OCI-LY3 (cell line): ENCODE results near the gene SORL1.

Source experiments
- H2AFZ ChIP-seq: fragments of 200-600, 300-600 bp; shearing (Covaris generic); 2 replicates; pipeline ENCODE4 v1.6.0; 2014; ENCODE audit warnings: antibody characterized with exemption, low read depth, low read length
- H3K27ac ChIP-seq: fragments of 200-600, 300-600 bp; sonication (generic); 2 replicates; pipeline ENCODE4 v1.5.1; 2014; ENCODE audit warnings: mild to moderate bottlenecking, low read length, moderate library complexity, mixed read lengths
- H3K27me3 ChIP-seq: fragments of 200-600, 300-600 bp; sonication (generic); 2 replicates; pipeline ENCODE4 v1.6.1; 2014; ENCODE audit warnings: low read depth, low read length, mixed read lengths
- H3K36me3 ChIP-seq: fragments of 200-600, 300-600 bp; sonication (generic); replicated peaks from 2 replicates; pipeline ENCODE3; 2014; ENCODE audit warnings: low read depth, low read length, mixed read lengths
- H3K4me1 ChIP-seq: fragments of 300-600, 200-600 bp; sonication (generic); 2 replicates; pipeline ENCODE4 v1.6.1; 2014; ENCODE audit warnings: low read length, mixed read lengths
- H3K4me2 ChIP-seq: fragments of 200-600, 300-600 bp; sonication (generic); 2 replicates; pipeline ENCODE4 v1.6.1; 2014; ENCODE audit warnings: low read length, mixed read lengths
- H3K4me3 ChIP-seq: fragments of 300-600, 200-600 bp; sonication (generic); 2 replicates; pipeline ENCODE4 v1.5.1; 2014; ENCODE audit warnings: antibody characterized with exemption, mild to moderate bottlenecking, low read length, moderate library complexity
- H3K79me2 ChIP-seq: fragments of 300-600, 200-600 bp; shearing (Covaris generic); 2 replicates; pipeline ENCODE4 v1.6.1; 2014; ENCODE audit warnings: mild to moderate bottlenecking, low read length, mixed read lengths
- H3K9ac ChIP-seq: fragments of 300-600, 200-600 bp; shearing (Covaris generic); 2 replicates; pipeline ENCODE4 v1.6.0; 2014; ENCODE audit warnings: mild to moderate bottlenecking, low read length, moderate library complexity
- H3K9me3 ChIP-seq: fragments of 200-600, 300-600 bp; shearing (Covaris generic); 2 replicates; pipeline ENCODE4 v1.6.1; 2014; ENCODE audit warnings: low read length, mixed read lengths; ENCODE audit not compliant: insufficient read depth
- H4K20me1 ChIP-seq: fragments of 200-600, 300-600 bp; sonication (generic); 2 replicates; pipeline ENCODE4 v1.6.1; 2016; ENCODE audit warnings: low read length, mixed read lengths; ENCODE audit not compliant: insufficient read depth
- EZH2phosphoT487 ChIP-seq: fragments of 200-600 bp; shearing (Covaris generic); IDR thresholded peaks from 2 replicates; pipeline ENCODE4 v1.6.1; 2018; ENCODE audit warnings: antibody characterized with exemption, mixed run types, low read depth
- TF ChIP-seq, protein P1 (sequence below): fragments of 200-600, 300-600 bp; sonication (generic); IDR thresholded peaks from 2 replicates; pipeline ENCODE4 v1.5.1; 2014; ENCODE audit warnings: antibody characterized with exemption, low read length, low read depth

Gene SORL1

DNA sequence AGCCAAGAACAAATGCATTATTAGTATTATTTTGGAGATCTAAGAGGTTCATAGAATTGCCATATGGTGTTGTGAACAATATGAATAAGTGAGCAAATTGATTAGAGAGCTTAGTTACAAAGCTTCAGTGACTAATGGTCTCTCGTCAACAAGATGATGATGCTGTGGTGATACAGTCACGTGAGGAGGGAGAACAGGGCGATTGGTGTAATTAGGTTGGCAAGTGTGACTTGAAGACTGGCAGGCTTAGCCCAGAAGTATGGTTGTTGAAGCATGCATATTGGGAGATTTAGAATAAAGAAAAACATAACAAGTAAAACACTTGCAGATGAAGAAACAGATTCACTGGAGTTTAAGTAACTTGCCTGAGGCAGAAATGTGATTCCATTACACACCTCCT, 101.3 kb downstream of the SORL1 start:
- Histone ChIP-seq H3K36me3 (peaks cover 85% of the 10 kb centered on the region), H3K9me3 (no peaks in the 10 kb centered on the region), H3K4me1 (peaks cover 26% of the 10 kb centered on the region), H3K4me2 (no peak overlapping the region), H3K27ac (no peak overlapping the region), H3K4me3 (no peak overlapping the region), H4K20me1 (no peaks in the 10 kb centered on the region), H3K9ac (no peak overlapping the region), H3K79me2 (no peaks in the 10 kb centered on the region), H3K27me3 (no peaks in the 10 kb centered on the region), H2AFZ (no peak overlapping the region)
- TF ChIP-seq, protein P1, sequence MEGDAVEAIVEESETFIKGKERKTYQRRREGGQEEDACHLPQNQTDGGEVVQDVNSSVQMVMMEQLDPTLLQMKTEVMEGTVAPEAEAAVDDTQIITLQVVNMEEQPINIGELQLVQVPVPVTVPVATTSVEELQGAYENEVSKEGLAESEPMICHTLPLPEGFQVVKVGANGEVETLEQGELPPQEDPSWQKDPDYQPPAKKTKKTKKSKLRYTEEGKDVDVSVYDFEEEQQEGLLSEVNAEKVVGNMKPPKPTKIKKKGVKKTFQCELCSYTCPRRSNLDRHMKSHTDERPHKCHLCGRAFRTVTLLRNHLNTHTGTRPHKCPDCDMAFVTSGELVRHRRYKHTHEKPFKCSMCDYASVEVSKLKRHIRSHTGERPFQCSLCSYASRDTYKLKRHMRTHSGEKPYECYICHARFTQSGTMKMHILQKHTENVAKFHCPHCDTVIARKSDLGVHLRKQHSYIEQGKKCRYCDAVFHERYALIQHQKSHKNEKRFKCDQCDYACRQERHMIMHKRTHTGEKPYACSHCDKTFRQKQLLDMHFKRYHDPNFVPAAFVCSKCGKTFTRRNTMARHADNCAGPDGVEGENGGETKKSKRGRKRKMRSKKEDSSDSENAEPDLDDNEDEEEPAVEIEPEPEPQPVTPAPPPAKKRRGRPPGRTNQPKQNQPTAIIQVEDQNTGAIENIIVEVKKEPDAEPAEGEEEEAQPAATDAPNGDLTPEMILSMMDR, result no peak
- no peak for TF ChIP-seq EZH2phosphoT487

DNA sequence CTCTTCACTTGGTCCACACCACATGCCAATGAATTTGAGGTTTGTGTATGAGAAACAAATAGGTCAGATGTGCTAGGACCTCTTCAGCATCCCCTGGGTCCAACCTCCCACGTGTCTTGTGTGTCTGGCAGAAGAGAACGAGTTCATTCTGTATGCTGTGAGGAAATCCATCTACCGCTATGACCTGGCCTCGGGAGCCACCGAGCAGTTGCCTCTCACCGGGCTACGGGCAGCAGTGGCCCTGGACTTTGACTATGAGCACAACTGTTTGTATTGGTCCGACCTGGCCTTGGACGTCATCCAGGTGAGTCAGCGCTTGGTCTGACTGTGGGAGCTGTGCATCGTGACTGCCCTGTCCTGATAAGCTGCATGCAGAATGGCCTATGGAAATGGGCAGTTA, 101.7 kb downstream of the SORL1 start:
- TF ChIP-seq, protein P1, result no peak
- no peak for TF ChIP-seq EZH2phosphoT487
- H3K36me3 ChIP-seq, result peaks cover 87% of the 10 kb centered on the region

DNA sequence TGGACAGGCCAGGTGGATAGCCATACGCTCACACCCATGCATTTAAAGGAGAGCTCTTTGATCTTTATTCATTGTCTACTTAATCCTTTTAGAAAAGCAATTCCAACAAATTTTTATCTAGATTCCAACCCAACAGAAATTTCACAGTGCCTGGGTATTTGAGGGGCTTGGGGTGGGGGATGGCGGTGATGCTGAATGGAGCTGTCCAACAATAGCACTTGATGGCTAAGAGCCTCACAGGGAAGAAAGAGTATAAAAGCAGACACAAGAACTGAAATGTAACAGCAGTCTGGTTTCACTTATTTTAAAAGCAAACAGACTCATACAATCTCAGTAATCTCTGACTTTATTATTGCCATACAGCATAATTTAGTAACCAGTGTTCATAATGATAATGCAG, 102.4 kb downstream of the SORL1 start:
- Histone ChIP-seq H3K27ac (no peak overlapping the region), H3K9ac (no peak overlapping the region), H3K36me3 (peaks cover 93% of the 10 kb centered on the region), H3K4me1 (peaks cover 26% of the 10 kb centered on the region), H2AFZ (no peak overlapping the region), H3K4me3 (no peak overlapping the region), H3K4me2 (no peak overlapping the region), H3K79me2 (no peaks in the 10 kb centered on the region), H4K20me1 (no peaks in the 10 kb centered on the region), H3K27me3 (no peaks in the 10 kb centered on the region), H3K9me3 (no peaks in the 10 kb centered on the region)
- TF ChIP-seq EZH2phosphoT487, result no peak
- TF ChIP-seq, protein P1, result no peak

More for the DNA sequence above, 101.7 kb downstream of the SORL1 start:
- Histone ChIP-seq H3K79me2 (no peaks in the 10 kb centered on the region), H3K27me3 (no peaks in the 10 kb centered on the region), H4K20me1 (no peaks in the 10 kb centered on the region), H3K4me3 (no peak overlapping the region), H3K27ac (no peak overlapping the region), H2AFZ (no peak overlapping the region), H3K4me1 (peaks cover 26% of the 10 kb centered on the region), H3K9ac (no peak overlapping the region), H3K9me3 (no peaks in the 10 kb centered on the region), H3K4me2 (no peak overlapping the region)

DNA sequence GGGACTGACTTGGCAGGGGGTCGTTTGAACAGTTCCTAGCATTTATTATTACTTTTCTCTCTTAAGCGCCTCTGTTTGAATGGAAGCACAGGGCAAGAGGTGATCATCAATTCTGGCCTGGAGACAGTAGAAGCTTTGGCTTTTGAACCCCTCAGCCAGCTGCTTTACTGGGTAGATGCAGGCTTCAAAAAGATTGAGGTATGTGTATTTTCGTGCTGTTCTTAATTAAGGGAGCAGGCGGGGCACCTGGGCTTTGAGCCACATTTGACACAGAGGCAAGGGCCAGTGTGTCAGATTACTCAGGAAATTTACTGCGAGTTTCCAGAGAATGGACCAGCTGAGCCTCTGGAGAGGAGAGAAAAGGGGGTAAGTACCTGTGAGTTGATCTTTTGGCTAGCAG, 103.0 kb downstream of the SORL1 start:
- Histone ChIP-seq H4K20me1 (no peaks in the 10 kb centered on the region), H3K4me2 (no peak overlapping the region), H3K36me3 (peaks cover 95% of the 10 kb centered on the region), H3K4me1 (peaks cover 22% of the 10 kb centered on the region), H3K4me3 (no peak overlapping the region), H3K27me3 (no peaks in the 10 kb centered on the region), H3K9ac (no peak overlapping the region), H2AFZ (no peak overlapping the region), H3K79me2 (no peaks in the 10 kb centered on the region), H3K9me3 (no peaks in the 10 kb centered on the region), H3K27ac (no peak overlapping the region)
- TF ChIP-seq, protein P1, result no peak
- no peak for TF ChIP-seq EZH2phosphoT487
